LNCaP clone FGC (cell line): Measurements from ENCODE around the gene PTPN3.

Experiments
- DNase-seq: peaks from one replicate; pipeline ENCODE4 v3.0.0-alpha.2; 2011; ENCODE audit warnings: low read depth
- H3K4me3 ChIP-seq: 2 replicates; pipeline ENCODE4 v1.5.1; 2011; ENCODE audit warnings: mild to moderate bottlenecking, low read depth, low read length, control low read depth
- CTCF ChIP-seq: IDR thresholded peaks from 2 replicates; pipeline ENCODE4 v1.5.1; 2012; ENCODE audit warnings: mild to moderate bottlenecking; ENCODE audit not compliant: control insufficient read depth, insufficient read depth; ENCODE audit errors: extremely low read depth

Gene PTPN3

GRCh38 chr9:109466623-109467590 is 31.2 kb downstream of the PTPN3 start:
- TF ChIP-seq CTCF: no peak
- H3K4me3 ChIP-seq: no peak overlapping the region
- no peak for DNase-seq

GRCh38 chr9:109463924-109464625 is 34.0 kb downstream of the PTPN3 start:
- no peak for DNase-seq
- no peak for TF ChIP-seq CTCF
- H3K4me3 ChIP-seq: no peak overlapping the region

- no peak overlapping the region for H3K4me3 ChIP-seq
- TF ChIP-seq CTCF: no peak
- no peak for DNase-seq
Measured at GRCh38 chr9:109460576-109460975, 37.5 kb downstream of the PTPN3 start.

- TF ChIP-seq CTCF: no peak
- H3K4me3 ChIP-seq: no peak overlapping the region
- DNase-seq: no peak
Measured at GRCh38 chr9:109459423-109459822, 38.7 kb downstream of the PTPN3 start.

- no peak for DNase-seq
- no peak for TF ChIP-seq CTCF
- H3K4me3 ChIP-seq: no peak overlapping the region
Measured at GRCh38 chr9:109458453-109459211, 39.5 kb downstream of the PTPN3 start.

- no peak for TF ChIP-seq CTCF
Measured at GRCh38 chr9:109456811-109457210, 41.3 kb downstream of the PTPN3 start.

More at GRCh38 chr9:109456811-109457210, 41.3 kb downstream of the PTPN3 start:
- H3K4me3 ChIP-seq: no peak overlapping the region
- no peak for DNase-seq
